HCT116 (cell line): ENCODE measurements around the gene C10orf105.

Experiments used
- EZH2 ChIP-seq: fragments of 200-600 bp; sonication (generic); IDR thresholded peaks from 2 replicates; pipeline ENCODE4 v1.6.1; 2017; ENCODE audit warnings: antibody characterized with exemption, mixed run types
- EZH2phosphoT487 ChIP-seq: fragments of 200-600 bp; IDR thresholded peaks from 2 replicates; pipeline ENCODE4 v1.6.1; 2018; ENCODE audit warnings: antibody characterized with exemption, borderline replicate concordance
- JUND ChIP-seq: IDR thresholded peaks from 2 replicates; pipeline ENCODE4 v1.6.1; 2012
- POLR2A ChIP-seq: IDR thresholded peaks from 2 replicates; pipeline ENCODE4 v1.7.0; 2011; ENCODE audit warnings: borderline replicate concordance; ENCODE audit not compliant: insufficient read depth, insufficient read length; ENCODE audit errors: extremely low read depth
- POLR2AphosphoS5 ChIP-seq: IDR thresholded peaks from 2 replicates; pipeline ENCODE4 v1.6.1; 2011; ENCODE audit warnings: mild to moderate bottlenecking, low read depth, low read length, moderate library complexity
- RAD21 ChIP-seq: IDR thresholded peaks from 2 replicates; pipeline ENCODE4 v1.6.1; 2012; ENCODE audit warnings: low read depth, mild to moderate bottlenecking
- SP1 ChIP-seq: IDR thresholded peaks from 2 replicates; pipeline ENCODE4 v1.6.1; 2012; ENCODE audit warnings: low read depth
- YY1 ChIP-seq: IDR thresholded peaks from 2 replicates; pipeline ENCODE4 v1.6.1; 2011; ENCODE audit warnings: low read length, low read depth, moderate library complexity, mild to moderate bottlenecking; ENCODE audit not compliant: insufficient replicate concordance; ENCODE audit errors: extremely low read depth
- ZFX ChIP-seq: fragments of 450-650 bp; IDR thresholded peaks from 2 replicates; pipeline ENCODE4 v1.6.1; 2017
- TF ChIP-seq, protein P1 (sequence below), 3 experiments: fragments of 200-600 bp in 1 of 3; sonication (generic) in 1 of 3; IDR thresholded peaks in 2 of 3; conservative IDR thresholded peaks in 1 of 3; 2 replicates each; pipeline ENCODE4 v1.5.1; 2012 to 2017; ENCODE audit warnings: low read depth in 2 of 3, low read length in 2 of 3, antibody characterized with exemption in 1 of 3, borderline replicate concordance in 1 of 3, control low read depth in 1 of 3, mild to moderate bottlenecking in 1 of 3, mixed read lengths in 1 of 3, mixed run types in 1 of 3, moderate library complexity in 1 of 3; ENCODE audit not compliant: insufficient read depth in 1 of 3
- TF ChIP-seq, protein P2 (sequence below): IDR thresholded peaks from 2 replicates; pipeline ENCODE4 v1.6.1; 2012; ENCODE audit warnings: low read depth
- TF ChIP-seq, protein P3 (sequence below): IDR thresholded peaks from 2 replicates; pipeline ENCODE4 v1.6.1; 2012
- TF ChIP-seq, protein P4 (sequence below): IDR thresholded peaks from 2 replicates; pipeline ENCODE4 v1.6.1; 2012

DNA sequence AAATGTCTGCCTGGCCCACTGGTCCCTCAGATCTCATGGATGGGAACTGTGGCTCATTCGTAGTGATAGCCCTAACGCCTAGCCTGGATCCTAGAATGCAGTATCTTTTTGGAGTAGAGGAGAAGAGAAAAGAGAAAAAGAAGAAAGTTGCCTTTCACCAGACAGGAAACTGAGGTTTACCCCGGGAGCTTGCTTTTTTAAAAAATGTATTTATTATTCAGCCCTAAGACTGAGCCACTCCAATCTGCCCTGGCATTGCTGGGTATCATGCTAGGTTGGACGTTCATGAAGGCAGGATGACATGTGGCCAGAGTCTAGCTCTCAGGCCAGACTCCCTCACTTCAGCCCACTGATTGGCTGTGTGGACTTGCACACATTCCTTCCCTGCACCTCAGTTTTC is 21.5 kb upstream of the C10orf105 start:
- TF ChIP-seq, protein P1, sequence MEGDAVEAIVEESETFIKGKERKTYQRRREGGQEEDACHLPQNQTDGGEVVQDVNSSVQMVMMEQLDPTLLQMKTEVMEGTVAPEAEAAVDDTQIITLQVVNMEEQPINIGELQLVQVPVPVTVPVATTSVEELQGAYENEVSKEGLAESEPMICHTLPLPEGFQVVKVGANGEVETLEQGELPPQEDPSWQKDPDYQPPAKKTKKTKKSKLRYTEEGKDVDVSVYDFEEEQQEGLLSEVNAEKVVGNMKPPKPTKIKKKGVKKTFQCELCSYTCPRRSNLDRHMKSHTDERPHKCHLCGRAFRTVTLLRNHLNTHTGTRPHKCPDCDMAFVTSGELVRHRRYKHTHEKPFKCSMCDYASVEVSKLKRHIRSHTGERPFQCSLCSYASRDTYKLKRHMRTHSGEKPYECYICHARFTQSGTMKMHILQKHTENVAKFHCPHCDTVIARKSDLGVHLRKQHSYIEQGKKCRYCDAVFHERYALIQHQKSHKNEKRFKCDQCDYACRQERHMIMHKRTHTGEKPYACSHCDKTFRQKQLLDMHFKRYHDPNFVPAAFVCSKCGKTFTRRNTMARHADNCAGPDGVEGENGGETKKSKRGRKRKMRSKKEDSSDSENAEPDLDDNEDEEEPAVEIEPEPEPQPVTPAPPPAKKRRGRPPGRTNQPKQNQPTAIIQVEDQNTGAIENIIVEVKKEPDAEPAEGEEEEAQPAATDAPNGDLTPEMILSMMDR (IDR thresholded peaks at IDR 0.05 in 2 of 3, conservative IDR thresholded peaks at IDR 0.05 in 1 of 3; ENCODE audit: borderline replicate concordance in 1 of 3, insufficient read depth in 1 of 3, low read depth in 2 of 3, low read length in 2 of 3): no peak
- no peak for TF ChIP-seq YY1
- no peak for TF ChIP-seq POLR2AphosphoS5
- TF ChIP-seq POLR2A: no peak
- TF ChIP-seq EZH2phosphoT487: no peak
- no peak for TF ChIP-seq JUND
- TF ChIP-seq ZFX: no peak
- TF ChIP-seq, protein P2, sequence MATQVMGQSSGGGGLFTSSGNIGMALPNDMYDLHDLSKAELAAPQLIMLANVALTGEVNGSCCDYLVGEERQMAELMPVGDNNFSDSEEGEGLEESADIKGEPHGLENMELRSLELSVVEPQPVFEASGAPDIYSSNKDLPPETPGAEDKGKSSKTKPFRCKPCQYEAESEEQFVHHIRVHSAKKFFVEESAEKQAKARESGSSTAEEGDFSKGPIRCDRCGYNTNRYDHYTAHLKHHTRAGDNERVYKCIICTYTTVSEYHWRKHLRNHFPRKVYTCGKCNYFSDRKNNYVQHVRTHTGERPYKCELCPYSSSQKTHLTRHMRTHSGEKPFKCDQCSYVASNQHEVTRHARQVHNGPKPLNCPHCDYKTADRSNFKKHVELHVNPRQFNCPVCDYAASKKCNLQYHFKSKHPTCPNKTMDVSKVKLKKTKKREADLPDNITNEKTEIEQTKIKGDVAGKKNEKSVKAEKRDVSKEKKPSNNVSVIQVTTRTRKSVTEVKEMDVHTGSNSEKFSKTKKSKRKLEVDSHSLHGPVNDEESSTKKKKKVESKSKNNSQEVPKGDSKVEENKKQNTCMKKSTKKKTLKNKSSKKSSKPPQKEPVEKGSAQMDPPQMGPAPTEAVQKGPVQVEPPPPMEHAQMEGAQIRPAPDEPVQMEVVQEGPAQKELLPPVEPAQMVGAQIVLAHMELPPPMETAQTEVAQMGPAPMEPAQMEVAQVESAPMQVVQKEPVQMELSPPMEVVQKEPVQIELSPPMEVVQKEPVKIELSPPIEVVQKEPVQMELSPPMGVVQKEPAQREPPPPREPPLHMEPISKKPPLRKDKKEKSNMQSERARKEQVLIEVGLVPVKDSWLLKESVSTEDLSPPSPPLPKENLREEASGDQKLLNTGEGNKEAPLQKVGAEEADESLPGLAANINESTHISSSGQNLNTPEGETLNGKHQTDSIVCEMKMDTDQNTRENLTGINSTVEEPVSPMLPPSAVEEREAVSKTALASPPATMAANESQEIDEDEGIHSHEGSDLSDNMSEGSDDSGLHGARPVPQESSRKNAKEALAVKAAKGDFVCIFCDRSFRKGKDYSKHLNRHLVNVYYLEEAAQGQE: no peak
- TF ChIP-seq, protein P3, sequence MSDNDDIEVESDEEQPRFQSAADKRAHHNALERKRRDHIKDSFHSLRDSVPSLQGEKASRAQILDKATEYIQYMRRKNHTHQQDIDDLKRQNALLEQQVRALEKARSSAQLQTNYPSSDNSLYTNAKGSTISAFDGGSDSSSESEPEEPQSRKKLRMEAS: no peak
- TF ChIP-seq, protein P4, sequence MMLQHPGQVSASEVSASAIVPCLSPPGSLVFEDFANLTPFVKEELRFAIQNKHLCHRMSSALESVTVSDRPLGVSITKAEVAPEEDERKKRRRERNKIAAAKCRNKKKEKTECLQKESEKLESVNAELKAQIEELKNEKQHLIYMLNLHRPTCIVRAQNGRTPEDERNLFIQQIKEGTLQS: no peak
- no peak for TF ChIP-seq RAD21
- TF ChIP-seq SP1: no peak
- TF ChIP-seq EZH2: no peak
